Measurements from ENCODE around the gene MYOF. TPM values are rescaled to one million over a fixed set of nuclear protein-coding genes. Genes with fewer than 3 reads are reported as not detected.
"Not testable (repeated sequence)": the region's sequence is repeated elsewhere in the genome, so short reads cannot be mapped to it uniquely, and the experiment has no call there.

Gene MYOF
- total RNA-seq, 2 donors from 2014 or later: 21.1 to 25.7 TPM

DNA sequence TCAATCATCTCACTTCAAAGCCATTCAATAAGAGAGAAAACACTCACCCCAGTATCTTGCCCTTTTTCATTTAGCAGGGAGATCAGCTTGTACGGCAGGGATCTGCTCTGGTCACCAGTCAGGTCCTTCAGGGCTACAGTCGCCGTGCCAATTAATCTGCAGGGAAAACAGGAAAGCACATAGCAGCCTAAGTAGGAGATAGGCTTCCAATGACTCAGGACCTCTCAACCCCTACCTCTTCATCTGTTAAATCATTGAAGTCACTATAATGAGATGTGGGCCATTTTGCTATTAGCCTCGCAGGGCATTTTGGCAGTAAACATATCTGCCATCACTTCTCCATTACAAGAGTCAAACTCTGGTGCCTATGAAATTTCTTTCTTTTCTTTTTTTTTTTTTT, 50.8 kb downstream of the MYOF start:
- peaks cover 5% of the 10 kb centered on the region for H3K4me1 ChIP-seq
- no peaks in the 10 kb centered on the region for H3K36me3 ChIP-seq (replicated peaks in 1 of 2; ENCODE audit: insufficient read depth in 1 of 2, low read depth in 2 of 2)
- no peak for DNase-seq
- ATAC-seq: no peak
- no peak overlapping the region for H3K27ac ChIP-seq
- no peak for TF ChIP-seq POLR2A (IDR thresholded peaks at IDR 0.05)
- TF ChIP-seq, protein P1, sequence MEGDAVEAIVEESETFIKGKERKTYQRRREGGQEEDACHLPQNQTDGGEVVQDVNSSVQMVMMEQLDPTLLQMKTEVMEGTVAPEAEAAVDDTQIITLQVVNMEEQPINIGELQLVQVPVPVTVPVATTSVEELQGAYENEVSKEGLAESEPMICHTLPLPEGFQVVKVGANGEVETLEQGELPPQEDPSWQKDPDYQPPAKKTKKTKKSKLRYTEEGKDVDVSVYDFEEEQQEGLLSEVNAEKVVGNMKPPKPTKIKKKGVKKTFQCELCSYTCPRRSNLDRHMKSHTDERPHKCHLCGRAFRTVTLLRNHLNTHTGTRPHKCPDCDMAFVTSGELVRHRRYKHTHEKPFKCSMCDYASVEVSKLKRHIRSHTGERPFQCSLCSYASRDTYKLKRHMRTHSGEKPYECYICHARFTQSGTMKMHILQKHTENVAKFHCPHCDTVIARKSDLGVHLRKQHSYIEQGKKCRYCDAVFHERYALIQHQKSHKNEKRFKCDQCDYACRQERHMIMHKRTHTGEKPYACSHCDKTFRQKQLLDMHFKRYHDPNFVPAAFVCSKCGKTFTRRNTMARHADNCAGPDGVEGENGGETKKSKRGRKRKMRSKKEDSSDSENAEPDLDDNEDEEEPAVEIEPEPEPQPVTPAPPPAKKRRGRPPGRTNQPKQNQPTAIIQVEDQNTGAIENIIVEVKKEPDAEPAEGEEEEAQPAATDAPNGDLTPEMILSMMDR (IDR thresholded peaks at IDR 0.05): no peak
- WGBS, 2 donors: 90 to 93% methylated on average over 4 of the region's 4 CpGs
- H3K27me3 ChIP-seq: no peaks in the 10 kb centered on the region
- no peaks in the 10 kb centered on the region for H3K9me3 ChIP-seq
- H3K4me3 ChIP-seq: no peak overlapping the region
- intact Hi-C loops (cut with DNase I): no loop called here

DNA sequence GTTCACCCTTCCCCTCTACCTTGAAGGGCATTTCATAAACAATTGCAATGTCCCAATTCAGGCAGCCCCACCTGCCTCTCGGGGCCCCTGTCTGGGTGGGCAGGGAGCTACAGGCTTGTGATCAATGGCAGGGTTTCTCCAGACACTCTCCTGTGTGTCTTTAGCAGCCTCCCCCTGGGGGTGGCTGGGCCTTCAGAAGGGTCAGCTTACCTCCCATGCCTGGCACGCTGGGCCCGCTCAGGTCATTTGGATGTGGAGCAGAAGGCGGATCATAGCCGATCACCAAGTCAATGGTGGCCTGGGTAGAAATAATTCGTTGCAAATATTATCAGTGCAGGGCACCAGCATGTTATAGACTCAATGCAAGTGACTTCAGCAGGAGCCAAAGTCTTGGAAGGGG, 56.3 kb downstream of the MYOF start:
- no peak for DNase-seq
- no peak for ATAC-seq
- TF ChIP-seq POLR2A (IDR thresholded peaks at IDR 0.05): no peak
- TF ChIP-seq, protein P1 (IDR thresholded peaks at IDR 0.05): no peak
- Histone ChIP-seq H3K4me3 (no peak overlapping the region), H3K27ac (no peak overlapping the region), H3K9me3 (no peaks in the 10 kb centered on the region), H3K4me1 (no peaks in the 10 kb centered on the region), H3K27me3 (no peaks in the 10 kb centered on the region), H3K36me3 (replicated peaks in 1 of 2; ENCODE audit: insufficient read depth in 1 of 2, low read depth in 2 of 2) (no peaks in the 10 kb centered on the region)
- WGBS, 2 donors: 83 to 87% methylated on average over 6 of the region's 6 CpGs
- intact Hi-C loops (cut with DNase I): no loop called here

DNA sequence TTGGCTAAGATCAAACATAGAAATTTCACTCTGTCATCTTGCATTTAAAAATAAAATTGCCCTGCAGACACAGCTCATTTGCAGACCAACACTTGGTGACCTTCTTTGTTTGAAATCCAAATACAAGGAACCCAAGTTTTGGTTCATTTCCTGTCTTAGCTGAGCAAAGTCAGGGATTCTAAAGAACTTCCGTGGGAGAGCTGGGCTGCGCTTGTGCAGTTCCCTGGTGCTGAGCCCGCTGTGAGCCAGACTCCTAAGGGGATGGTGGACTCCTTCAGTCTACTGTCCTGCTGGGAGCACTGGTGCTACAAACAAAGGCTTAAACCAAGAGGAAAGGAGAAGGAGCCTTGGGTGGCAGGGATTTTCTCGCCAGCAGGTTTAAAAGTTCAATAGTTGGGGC, 60.0 kb downstream of the MYOF start:
- Histone ChIP-seq H3K27ac (no peak overlapping the region), H3K4me3 (no peak overlapping the region), H3K4me1 (no peaks in the 10 kb centered on the region), H3K36me3 (replicated peaks in 1 of 2; ENCODE audit: insufficient read depth in 1 of 2, low read depth in 2 of 2) (no peaks in the 10 kb centered on the region), H3K27me3 (no peaks in the 10 kb centered on the region), H3K9me3 (no peaks in the 10 kb centered on the region)
- ATAC-seq (no peak), DNase-seq (no peak)
- intact Hi-C loops (cut with DNase I): no loop called here
- 84 to 85% methylated on average over 4 of the region's 4 CpGs for WGBS, 2 donors
- no peak for TF ChIP-seq POLR2A (IDR thresholded peaks at IDR 0.05)
- TF ChIP-seq, protein P1 (IDR thresholded peaks at IDR 0.05): no peak

DNA sequence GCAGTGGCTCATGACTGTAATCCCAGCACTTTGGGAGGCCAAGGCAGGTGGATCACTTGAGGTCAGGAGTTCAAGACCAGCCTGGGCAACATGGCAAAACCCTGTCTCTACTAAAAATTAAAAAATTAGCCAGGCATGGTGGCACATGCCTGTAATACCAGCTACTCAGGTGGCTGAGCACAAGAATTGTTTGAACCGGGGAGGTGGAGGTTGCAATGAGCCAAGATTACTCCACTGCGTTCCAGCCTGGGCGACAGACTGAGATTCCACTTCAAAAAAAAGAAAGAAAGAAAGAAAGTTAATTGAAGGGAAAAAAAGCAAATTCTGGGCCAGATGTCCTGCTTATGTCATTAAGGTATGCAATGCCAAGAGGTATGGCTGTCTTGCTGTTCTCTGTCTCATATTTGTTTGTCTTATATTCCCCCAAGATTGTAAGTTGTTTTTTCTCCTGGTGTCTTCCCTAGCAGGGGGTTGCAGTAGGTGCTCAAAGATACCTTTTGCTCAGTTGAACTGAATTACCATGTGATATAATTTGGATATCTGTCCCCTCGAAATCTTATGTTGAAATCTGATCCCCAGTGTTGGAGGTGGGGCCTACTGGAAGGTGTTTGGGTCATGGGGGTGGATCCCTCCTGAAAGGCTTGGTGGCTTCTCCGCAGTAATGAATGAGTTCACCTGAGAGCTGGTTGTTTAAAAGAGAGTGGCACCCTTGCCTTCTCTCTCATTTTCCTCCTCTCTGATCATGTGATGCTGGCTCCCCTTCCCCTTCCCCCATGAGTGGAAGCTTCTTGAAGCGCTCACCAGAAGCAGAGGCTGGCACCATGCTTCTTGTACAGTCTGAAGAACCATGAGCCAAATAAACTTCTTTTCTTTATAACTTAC, 60.9 kb downstream of the MYOF start:
- Histone ChIP-seq H3K4me3 (no peak overlapping the region), H3K27me3 (no peaks in the 10 kb centered on the region), H3K9me3 (no peaks in the 10 kb centered on the region), H3K4me1 (no peaks in the 10 kb centered on the region), H3K36me3 (replicated peaks in 1 of 2; ENCODE audit: insufficient read depth in 1 of 2, low read depth in 2 of 2) (no peaks in the 10 kb centered on the region), H3K27ac (no peak overlapping the region)
- intact Hi-C loops (cut with DNase I): no loop called here
- DNase-seq: no peak
- ATAC-seq: no peak
- TF ChIP-seq, protein P1 (IDR thresholded peaks at IDR 0.05): no peak
- no peak for TF ChIP-seq POLR2A (IDR thresholded peaks at IDR 0.05)
- WGBS, 2 donors: 82 to 86% methylated on average over 6 of the region's 6 CpGs

DNA sequence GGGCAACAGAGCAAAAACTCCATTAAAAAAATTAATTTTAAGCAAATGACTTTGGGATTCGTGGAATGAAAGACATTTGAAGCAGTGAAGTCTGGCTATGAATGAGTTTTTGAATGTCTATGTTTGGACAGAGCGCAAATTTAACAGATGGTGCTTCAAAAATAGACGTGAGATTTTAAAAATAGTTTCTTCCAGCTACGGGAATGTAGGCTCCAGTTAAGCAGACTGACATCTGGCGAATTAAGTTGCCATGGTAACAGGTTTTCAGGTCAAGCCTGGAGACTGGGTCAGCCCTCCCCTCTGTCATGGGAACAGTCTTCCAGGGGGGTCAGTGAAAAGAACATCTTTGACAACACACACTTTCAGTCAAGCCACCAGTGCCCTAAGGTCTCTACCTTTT, 62.0 kb downstream of the MYOF start:
- ATAC-seq: no peak
- no peaks in the 10 kb centered on the region for H3K4me1 ChIP-seq

DNA sequence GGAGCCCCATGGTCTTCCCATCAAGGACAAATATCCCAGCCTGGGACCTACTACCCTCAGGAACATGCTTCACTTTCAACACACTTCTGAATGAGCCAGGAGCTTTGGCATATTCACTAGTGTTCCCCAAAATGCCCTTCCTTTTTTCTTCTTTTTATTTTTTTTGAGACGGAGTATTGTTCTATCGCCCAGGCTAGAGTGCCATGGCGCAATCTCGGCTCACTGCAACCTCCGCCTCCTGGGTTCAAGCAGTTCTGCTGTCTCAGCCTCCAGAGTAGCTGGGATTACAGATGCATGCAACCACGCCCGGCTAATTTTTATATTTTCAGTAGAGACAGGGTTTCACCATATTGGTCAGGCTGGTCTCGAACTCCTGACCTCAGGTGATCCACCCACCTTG, 63.1 kb downstream of the MYOF start:
- DNase-seq; ATAC-seq; H3K27ac ChIP-seq; H3K4me3 ChIP-seq; H3K27me3 ChIP-seq; intact Hi-C loops (cut with DNase I); H3K36me3 ChIP-seq (replicated peaks in 1 of 2; ENCODE audit: insufficient read depth in 1 of 2, low read depth in 2 of 2); H3K4me1 ChIP-seq; H3K9me3 ChIP-seq: not testable (repeated sequence)
- WGBS, 2 donors: 80 to 88% methylated on average over 8 of the region's 8 CpGs

More for the DNA sequence above, 62.0 kb downstream of the MYOF start:
- Histone ChIP-seq H3K4me3 (no peak overlapping the region), H3K27me3 (no peaks in the 10 kb centered on the region), H3K27ac (no peak overlapping the region), H3K36me3 (replicated peaks in 1 of 2; ENCODE audit: insufficient read depth in 1 of 2, low read depth in 2 of 2) (no peaks in the 10 kb centered on the region), H3K9me3 (no peaks in the 10 kb centered on the region)
- WGBS, 2 donors: 44% methylated on average over 5 of the region's 5 CpGs
- TF ChIP-seq POLR2A (IDR thresholded peaks at IDR 0.05): no peak
- TF ChIP-seq, protein P1 (IDR thresholded peaks at IDR 0.05): no peak
- intact Hi-C loops (cut with DNase I): no loop called here
- DNase-seq: peak in 2 of 4 donors; percentile 13 to 28
